ENCODE measurements around the gene ARHGAP42. TPM values are rescaled to one million over a fixed set of nuclear protein-coding genes. Genes with fewer than 3 reads are reported as not detected.

Gene ARHGAP42
- total RNA-seq, 1 donor from 2014 or later = 19.1 TPM

- H3K4me1 Mint-ChIP-seq (ENCODE audit: unreplicated experiment) = peaks cover 33% of the 10 kb centered on the region
- H3K27ac Mint-ChIP-seq (ENCODE audit: unreplicated experiment) = peak overlapping the region; percentile 64
- H3K4me3 Mint-ChIP-seq (ENCODE audit: unreplicated experiment) = no peak overlapping the region
- TF ChIP-seq, protein P1, sequence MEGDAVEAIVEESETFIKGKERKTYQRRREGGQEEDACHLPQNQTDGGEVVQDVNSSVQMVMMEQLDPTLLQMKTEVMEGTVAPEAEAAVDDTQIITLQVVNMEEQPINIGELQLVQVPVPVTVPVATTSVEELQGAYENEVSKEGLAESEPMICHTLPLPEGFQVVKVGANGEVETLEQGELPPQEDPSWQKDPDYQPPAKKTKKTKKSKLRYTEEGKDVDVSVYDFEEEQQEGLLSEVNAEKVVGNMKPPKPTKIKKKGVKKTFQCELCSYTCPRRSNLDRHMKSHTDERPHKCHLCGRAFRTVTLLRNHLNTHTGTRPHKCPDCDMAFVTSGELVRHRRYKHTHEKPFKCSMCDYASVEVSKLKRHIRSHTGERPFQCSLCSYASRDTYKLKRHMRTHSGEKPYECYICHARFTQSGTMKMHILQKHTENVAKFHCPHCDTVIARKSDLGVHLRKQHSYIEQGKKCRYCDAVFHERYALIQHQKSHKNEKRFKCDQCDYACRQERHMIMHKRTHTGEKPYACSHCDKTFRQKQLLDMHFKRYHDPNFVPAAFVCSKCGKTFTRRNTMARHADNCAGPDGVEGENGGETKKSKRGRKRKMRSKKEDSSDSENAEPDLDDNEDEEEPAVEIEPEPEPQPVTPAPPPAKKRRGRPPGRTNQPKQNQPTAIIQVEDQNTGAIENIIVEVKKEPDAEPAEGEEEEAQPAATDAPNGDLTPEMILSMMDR (IDR thresholded peaks at IDR 0.05; ENCODE audit: unreplicated experiment) = no peak
- peaks cover 10% of the 10 kb centered on the region for H3K27me3 Mint-ChIP-seq (ENCODE audit: unreplicated experiment)
- H3K36me3 Mint-ChIP-seq (ENCODE audit: low read depth, unreplicated experiment) = peaks cover 18% of the 10 kb centered on the region
- no peak for DNase-seq (ENCODE audit: low spot score)
- H3K9me3 Mint-ChIP-seq (ENCODE audit: unreplicated experiment) = peaks cover 17% of the 10 kb centered on the region
Measured at GRCh38 chr11:100752371-100753171, 65.5 kb downstream of the ARHGAP42 start.

GRCh38 chr11:100753172-100753543 lies 66.1 kb downstream of the ARHGAP42 start:
- peak; percentile 13 for DNase-seq (ENCODE audit: low spot score)

GRCh38 chr11:100753571-100753970 lies 66.5 kb downstream of the ARHGAP42 start:
- DNase-seq (ENCODE audit: low spot score) = peak; percentile 33
- TF ChIP-seq, protein P1 (IDR thresholded peaks at IDR 0.05; ENCODE audit: unreplicated experiment) = no peak
- Mint-ChIP-seq H3K4me1 (ENCODE audit: unreplicated experiment) (peaks cover 33% of the 10 kb centered on the region), H3K4me3 (ENCODE audit: unreplicated experiment) (no peak overlapping the region), H3K9me3 (ENCODE audit: unreplicated experiment) (peaks cover 17% of the 10 kb centered on the region), H3K27me3 (ENCODE audit: unreplicated experiment) (peaks cover 10% of the 10 kb centered on the region), H3K27ac (ENCODE audit: unreplicated experiment) (peak overlapping the region; percentile 85), H3K36me3 (ENCODE audit: low read depth, unreplicated experiment) (peaks cover 18% of the 10 kb centered on the region)

More at GRCh38 chr11:100753172-100753543, 66.1 kb downstream of the ARHGAP42 start:
- peaks cover 33% of the 10 kb centered on the region for H3K4me1 Mint-ChIP-seq (ENCODE audit: unreplicated experiment)
- no peak overlapping the region for H3K4me3 Mint-ChIP-seq (ENCODE audit: unreplicated experiment)
- TF ChIP-seq, protein P1 (IDR thresholded peaks at IDR 0.05; ENCODE audit: unreplicated experiment) = no peak
- H3K27me3 Mint-ChIP-seq (ENCODE audit: unreplicated experiment) = peaks cover 10% of the 10 kb centered on the region
- peak overlapping the region; percentile 85 for H3K27ac Mint-ChIP-seq (ENCODE audit: unreplicated experiment)
- H3K9me3 Mint-ChIP-seq (ENCODE audit: unreplicated experiment) = peaks cover 17% of the 10 kb centered on the region
- H3K36me3 Mint-ChIP-seq (ENCODE audit: low read depth, unreplicated experiment) = peaks cover 18% of the 10 kb centered on the region

- Mint-ChIP-seq H3K27ac (ENCODE audit: unreplicated experiment) (no peak overlapping the region), H3K4me3 (ENCODE audit: unreplicated experiment) (no peak overlapping the region), H3K27me3 (ENCODE audit: unreplicated experiment) (peaks cover 7% of the 10 kb centered on the region), H3K9me3 (ENCODE audit: unreplicated experiment) (no peaks in the 10 kb centered on the region), H3K36me3 (ENCODE audit: low read depth, unreplicated experiment) (peaks cover 4% of the 10 kb centered on the region), H3K4me1 (ENCODE audit: unreplicated experiment) (peaks cover 35% of the 10 kb centered on the region)
- DNase-seq (ENCODE audit: low spot score) = no peak
- TF ChIP-seq, protein P1 (IDR thresholded peaks at IDR 0.05; ENCODE audit: unreplicated experiment) = no peak
Measured at GRCh38 chr11:100756559-100756958, 69.5 kb downstream of the ARHGAP42 start.

DNA sequence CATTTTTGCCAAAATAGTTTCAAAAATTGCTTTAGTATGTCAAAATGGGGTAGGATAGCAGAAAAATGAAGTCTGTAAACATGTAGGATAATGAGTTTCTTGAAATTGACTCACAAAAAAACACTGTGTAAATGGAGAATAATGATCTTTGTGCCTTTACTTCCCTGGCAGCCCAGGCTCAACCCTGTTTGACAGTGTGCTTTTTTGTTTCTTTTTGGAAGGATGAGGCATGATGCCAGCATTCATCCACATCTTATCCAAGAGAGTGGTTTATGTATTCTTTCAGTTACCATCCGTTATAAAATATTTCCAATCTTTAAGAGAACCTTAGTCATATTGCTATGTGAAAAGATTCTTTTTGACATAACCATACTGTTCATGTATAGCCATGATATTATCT lies 70.6 kb downstream of the ARHGAP42 start:
- H3K36me3 Mint-ChIP-seq (ENCODE audit: low read depth, unreplicated experiment) = peaks cover 4% of the 10 kb centered on the region
- peaks cover 7% of the 10 kb centered on the region for H3K27me3 Mint-ChIP-seq (ENCODE audit: unreplicated experiment)
- TF ChIP-seq, protein P1 (IDR thresholded peaks at IDR 0.05; ENCODE audit: unreplicated experiment) = no peak
- H3K9me3 Mint-ChIP-seq (ENCODE audit: unreplicated experiment) = no peaks in the 10 kb centered on the region
- no peak for DNase-seq (ENCODE audit: low spot score)
- H3K27ac Mint-ChIP-seq (ENCODE audit: unreplicated experiment) = no peak overlapping the region
- peaks cover 34% of the 10 kb centered on the region for H3K4me1 Mint-ChIP-seq (ENCODE audit: unreplicated experiment)
- H3K4me3 Mint-ChIP-seq (ENCODE audit: unreplicated experiment) = no peak overlapping the region

Data from endothelial cell (in vitro differentiated cells).